GM10847 (cell line): Measurements from ENCODE around the gene HDLBP.

Experiments
- POLR2A ChIP-seq: IDR thresholded peaks from 2 replicates; pipeline ENCODE4 v1.6.1; 2011; ENCODE audit not compliant: insufficient read length; ENCODE audit errors: extremely low read depth

HDLBP gene

GRCh38 chr2:241274127-241274526 is 41.3 kb downstream of the HDLBP start:
- TF ChIP-seq POLR2A = no peak

- no peak for TF ChIP-seq POLR2A
Measured at GRCh38 chr2:241273210-241274020, 42.1 kb downstream of the HDLBP start.

GRCh38 chr2:241272303-241273209 is 42.9 kb downstream of the HDLBP start:
- peak; percentile 65 for TF ChIP-seq POLR2A

GRCh38 chr2:241271706-241272302 is 43.7 kb downstream of the HDLBP start:
- no peak for TF ChIP-seq POLR2A

- no peak for TF ChIP-seq POLR2A
Measured at GRCh38 chr2:241270531-241270930, 44.9 kb downstream of the HDLBP start.

GRCh38 chr2:241269707-241270520 is 45.6 kb downstream of the HDLBP start:
- TF ChIP-seq POLR2A = no peak

- TF ChIP-seq POLR2A = no peak
Measured at GRCh38 chr2:241268716-241269445, 46.6 kb downstream of the HDLBP start.

- no peak for TF ChIP-seq POLR2A
Measured at GRCh38 chr2:241268306-241268705, 47.2 kb downstream of the HDLBP start.

- TF ChIP-seq POLR2A = no peak
Measured at GRCh38 chr2:241267249-241268067, 48.0 kb downstream of the HDLBP start.

- TF ChIP-seq POLR2A = no peak
Measured at GRCh38 chr2:241265506-241265905, 50.0 kb downstream of the HDLBP start.

- no peak for TF ChIP-seq POLR2A
Measured at GRCh38 chr2:241263061-241263460, 52.4 kb downstream of the HDLBP start.

GRCh38 chr2:241261628-241262027 is 53.8 kb downstream of the HDLBP start:
- no peak for TF ChIP-seq POLR2A

GRCh38 chr2:241260911-241261310 is 54.6 kb downstream of the HDLBP start:
- no peak for TF ChIP-seq POLR2A
